Lung microvascular endothelial cell (primary cell): ENCODE measurements around the gene YPEL1. TPM values are rescaled to one million over a fixed set of nuclear protein-coding genes. Genes with fewer than 3 reads are reported as not detected.
"Not testable (repeated sequence)": the region's sequence is repeated elsewhere in the genome, so short reads cannot be mapped to it uniquely, and the experiment has no call there.

ENCODE experiments used
- DNase-seq, 2 donors: peaks; one replicate each; pipeline versions ENCODE4 v3.0.0 to v3.0.0-alpha.2; 2010; ENCODE audit warnings: low read depth in 2 of 2
- total RNA-seq: library from RNA; depleted of rRNA; stranded (reverse); fragments of >200 nt; gene quantifications from 2 replicates; pipeline ENCODE4 v1.2.1, GENCODE V29; 2014

YPEL1 gene
- total RNA-seq, 1 donor from 2014 or later, result 5.2 TPM

- not testable (repeated sequence) for DNase-seq
These were observed 14.3 kb downstream of the YPEL1 start for GRCh38 chr22:21721195-21721852.

GRCh38 chr22:21720191-21720859, 15.3 kb downstream of the YPEL1 start:
- not testable (repeated sequence) for DNase-seq

DNA sequence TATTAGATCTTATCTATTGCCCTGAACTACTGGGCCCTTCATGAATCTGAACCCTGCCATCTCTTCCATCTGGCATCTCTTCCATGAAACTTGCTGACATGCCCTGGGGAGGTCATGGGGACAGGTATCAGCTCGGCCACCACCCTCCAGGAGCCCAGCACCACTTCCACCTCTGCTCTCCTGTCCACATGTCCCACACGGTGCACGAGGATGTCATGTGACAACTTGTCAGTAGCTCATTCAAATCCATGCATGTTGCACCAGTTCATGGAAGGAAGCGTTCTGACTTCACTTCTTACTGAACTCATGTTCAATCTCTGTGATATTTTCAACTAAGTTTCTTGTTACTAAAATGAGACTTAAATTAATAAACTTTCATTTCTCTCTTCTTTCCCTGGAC, 16.6 kb downstream of the YPEL1 start:
- DNase-seq, result peak in 1 of 2 donors; percentile 14

DNA sequence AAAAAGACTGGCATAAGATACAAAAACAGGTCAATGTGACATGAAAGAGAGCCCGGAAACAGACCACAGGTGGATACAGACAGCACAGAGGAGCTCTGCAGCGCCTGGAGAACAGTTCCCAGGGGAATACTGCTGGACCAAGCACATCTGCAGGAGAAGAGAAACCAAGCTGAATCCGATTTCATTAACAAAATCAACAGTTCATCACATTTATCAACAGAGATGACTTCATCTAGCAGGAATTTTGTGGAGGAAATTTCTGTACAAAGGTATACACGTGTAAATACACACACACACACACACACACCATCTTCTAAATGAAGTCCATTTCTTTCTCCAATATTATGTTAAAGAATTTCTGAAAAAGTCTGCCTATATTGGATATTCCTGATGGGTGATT, 17.1 kb downstream of the YPEL1 start:
- DNase-seq, result peak in 1 of 2 donors; percentile 41

GRCh38 chr22:21716395-21717122, 19.0 kb downstream of the YPEL1 start:
- DNase-seq, result not testable (repeated sequence)

- no peak for DNase-seq
These were observed 20.8 kb downstream of the YPEL1 start for GRCh38 chr22:21714786-21715185.

DNA sequence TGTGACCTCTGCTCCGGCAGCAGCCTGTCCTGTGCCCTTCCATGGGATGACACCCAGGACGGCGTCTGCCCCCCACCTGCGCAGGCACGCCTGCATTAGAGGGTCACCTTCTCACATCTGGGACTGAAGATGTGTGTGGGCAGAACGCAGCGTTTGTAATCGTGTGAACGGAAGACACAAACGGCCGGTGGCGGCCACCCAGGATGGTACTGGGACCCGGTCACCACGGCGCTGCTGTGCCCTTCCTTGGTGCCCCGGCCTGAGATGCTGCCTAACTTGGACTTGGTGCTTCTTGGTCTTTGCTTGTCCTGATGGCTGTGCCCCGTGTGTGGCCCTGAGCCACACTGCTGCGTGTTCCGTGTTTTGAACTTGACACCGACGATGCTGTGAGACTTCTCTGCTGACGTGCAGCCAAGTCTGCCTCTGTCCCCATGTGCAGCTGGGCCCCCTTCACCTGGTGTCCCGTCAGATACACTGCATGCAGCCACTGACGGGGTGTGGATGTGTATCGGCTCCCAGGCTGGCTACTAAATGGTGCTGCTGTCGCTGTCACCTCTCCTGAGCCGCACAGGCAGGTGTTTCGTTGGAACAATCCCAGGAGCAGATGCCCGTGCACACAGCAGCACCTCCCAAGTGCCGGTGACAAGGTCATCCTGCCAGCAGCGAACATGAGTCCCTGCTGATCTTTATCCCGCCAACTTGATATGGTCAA, 21.4 kb downstream of the YPEL1 start:
- DNase-seq, result no peak

DNA sequence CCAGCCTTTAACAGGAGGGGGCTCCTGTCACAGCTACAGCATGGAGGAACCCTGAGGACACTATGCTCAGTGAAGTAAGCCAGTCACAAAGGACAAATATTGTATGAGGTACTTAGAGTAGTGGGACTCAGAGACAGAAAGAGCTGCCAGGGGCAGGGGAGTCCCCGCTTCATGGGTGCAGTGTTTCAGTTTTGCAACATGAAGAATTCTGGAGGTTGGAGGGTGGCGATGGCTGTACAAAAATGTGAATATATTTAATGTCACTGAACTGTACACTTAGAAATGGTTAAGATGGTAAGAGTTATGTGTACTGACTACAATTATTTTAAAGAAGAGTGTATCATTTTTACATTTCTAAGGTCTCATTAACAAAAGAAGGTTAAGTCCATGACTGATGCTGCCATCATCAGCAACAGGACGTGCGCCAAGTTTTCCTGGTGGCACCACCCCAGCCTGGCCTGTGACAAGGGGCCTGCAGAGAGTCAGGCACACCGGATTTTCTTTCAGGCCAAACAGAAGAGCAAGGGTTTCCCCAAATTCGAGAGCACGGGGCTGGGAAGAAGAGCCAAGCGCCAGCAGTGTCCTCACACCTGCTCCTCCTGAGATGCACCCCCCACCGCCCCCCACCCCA, 22.1 kb downstream of the YPEL1 start:
- no peak for DNase-seq

DNA sequence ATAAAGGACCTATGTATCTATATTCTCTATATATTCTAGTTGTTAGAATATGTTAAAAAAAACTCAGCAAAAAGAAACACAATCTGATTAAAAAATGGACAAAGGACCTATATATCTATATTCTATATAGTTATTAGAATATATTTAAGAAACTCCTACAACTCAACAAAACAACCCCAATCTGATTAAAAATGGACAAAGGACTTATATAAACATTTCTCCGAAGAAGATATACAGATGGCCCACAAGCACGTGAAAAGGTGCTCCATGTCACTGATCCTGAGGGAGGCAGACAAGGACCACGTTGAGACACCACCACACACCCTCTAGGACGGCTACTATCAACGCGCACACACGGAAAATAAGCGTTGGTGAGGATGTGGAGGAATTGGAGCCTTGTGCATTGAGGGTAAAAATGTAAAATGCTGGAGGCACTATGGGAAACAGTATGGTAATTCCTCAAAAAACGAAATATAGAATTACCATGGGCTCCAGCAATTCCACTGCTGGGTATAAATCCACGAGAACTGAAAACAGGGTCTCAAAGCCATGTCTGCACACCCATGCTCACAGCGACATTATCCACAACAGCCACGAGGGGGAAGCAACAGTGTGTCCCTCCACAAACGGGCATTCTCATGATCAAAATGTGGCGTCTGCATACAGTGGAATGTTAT, 22.7 kb downstream of the YPEL1 start:
- peak; percentile 84 to 90 for DNase-seq

GRCh38 chr22:21711851-21712250, 23.7 kb downstream of the YPEL1 start:
- no peak for DNase-seq

DNA sequence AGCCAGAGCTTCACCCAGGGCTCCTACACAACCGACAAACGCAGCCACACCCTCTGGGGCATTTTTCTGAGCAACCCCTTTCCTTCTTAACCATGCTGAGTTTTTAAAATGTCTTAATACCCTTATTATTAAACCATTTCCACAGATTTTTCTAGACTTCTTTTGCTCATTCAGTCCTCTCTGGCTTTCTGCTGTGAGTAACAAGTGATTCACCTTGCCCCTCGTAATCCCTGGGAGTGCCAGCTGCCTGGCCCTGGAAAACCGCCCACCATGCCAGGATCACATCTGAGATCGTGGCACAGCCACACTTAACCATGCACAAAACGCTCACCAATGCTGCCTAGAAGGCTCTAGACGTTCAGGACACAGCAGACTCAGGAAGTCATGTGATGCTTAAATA, 25.4 kb downstream of the YPEL1 start:
- DNase-seq, result no peak

GRCh38 chr22:21709688-21710087, 25.9 kb downstream of the YPEL1 start:
- no peak for DNase-seq

- no peak for DNase-seq
These were observed 26.6 kb downstream of the YPEL1 start for GRCh38 chr22:21708960-21709359.

- DNase-seq, result no peak
These were observed 27.9 kb downstream of the YPEL1 start for GRCh38 chr22:21707677-21708076.

DNA sequence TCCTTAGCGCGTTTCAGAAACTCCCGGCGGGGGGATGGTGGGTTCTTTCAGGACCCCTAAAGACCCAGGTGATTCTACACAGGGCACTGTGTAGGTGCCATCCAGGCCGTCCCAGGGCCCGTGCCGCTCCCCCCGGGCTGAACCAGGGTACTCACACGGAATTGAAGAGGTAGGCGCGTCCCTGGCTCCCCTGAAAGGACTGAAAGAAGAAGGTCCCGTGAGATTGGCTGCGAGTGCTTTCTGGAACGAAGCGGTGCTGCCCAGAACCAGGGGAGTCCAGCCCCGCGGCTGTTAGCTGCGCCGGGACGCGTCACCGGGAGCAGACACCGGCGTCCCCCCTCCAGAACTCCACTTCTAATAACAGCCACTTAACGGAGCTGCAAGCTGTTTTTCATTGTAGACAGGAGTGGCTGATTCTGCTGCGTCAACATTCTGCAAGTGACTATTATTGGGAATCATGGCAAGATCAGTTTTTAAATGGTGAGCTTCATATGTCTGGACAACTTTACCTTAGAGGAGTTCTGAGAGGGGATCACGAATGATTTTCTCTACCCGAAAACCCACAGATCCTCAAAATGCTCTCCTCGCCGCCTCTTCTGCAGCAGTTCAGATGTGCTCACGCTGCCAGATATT, 31.8 kb downstream of the YPEL1 start:
- no peak for DNase-seq

GRCh38 chr22:21702700-21703683, 32.6 kb downstream of the YPEL1 start:
- no peak for DNase-seq

- DNase-seq, result no peak
These were observed 33.5 kb downstream of the YPEL1 start for GRCh38 chr22:21702094-21702493.

DNA sequence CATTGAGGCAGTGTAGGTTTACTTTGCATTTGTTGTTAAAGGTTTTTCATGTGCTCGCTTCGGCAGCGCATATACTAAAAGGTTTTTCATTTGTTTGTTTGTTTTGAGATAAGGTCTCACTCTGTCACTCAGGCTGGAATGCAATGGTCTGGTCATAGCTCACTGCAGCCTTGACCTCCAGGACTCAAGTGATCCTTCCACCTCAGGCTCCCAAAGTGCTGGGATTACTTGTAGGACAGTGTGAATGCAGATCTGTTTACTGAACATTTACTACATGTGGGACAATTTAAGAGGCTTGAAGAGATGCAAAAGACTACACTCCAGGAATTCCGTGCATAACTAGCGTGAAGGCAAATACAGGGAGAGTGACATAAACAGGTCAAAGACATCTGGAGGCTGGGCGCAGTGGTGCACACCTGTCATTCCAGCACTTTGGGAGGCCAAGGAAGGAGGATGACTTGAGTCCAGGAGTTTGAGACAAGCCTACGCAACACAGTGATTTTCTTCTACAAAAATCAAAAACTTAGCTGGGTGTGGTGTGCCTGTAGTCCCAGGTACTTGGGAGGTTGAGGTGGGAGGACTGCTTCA, 34.1 kb downstream of the YPEL1 start:
- no peak for DNase-seq

DNA sequence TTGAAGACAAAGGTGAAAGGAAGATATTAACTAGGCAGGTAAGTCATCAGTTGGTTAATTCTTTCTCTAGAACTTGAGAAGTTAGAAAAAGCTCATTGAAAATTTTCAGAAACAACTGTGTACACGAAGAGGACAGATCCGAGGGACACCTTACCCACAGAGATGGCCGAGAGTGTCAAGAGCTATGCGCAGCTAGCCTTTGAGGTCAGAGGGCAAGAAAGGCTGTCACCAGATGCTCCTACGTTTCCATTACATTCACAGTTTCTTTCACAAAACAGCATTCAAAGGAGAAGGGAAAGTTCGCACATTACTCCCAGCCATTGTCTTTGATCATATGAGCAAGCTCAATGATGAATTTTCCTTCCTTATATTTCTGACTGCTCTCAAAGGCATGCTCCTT, 34.8 kb downstream of the YPEL1 start:
- DNase-seq, result no peak
